Hippocampal formation (tissue), 2 donors: ENCODE measurements around the gene HNF1A.
"Not testable (repeated sequence)": the region's sequence is repeated elsewhere in the genome, so short reads cannot be mapped to it uniquely, and the experiment has no call there.

Source experiments
- DNase-seq, 2 donors: peaks; one replicate each; lab custom pipeline; 2025; lab: John Stamatoyannopoulos, UW

HNF1A gene, protein sequence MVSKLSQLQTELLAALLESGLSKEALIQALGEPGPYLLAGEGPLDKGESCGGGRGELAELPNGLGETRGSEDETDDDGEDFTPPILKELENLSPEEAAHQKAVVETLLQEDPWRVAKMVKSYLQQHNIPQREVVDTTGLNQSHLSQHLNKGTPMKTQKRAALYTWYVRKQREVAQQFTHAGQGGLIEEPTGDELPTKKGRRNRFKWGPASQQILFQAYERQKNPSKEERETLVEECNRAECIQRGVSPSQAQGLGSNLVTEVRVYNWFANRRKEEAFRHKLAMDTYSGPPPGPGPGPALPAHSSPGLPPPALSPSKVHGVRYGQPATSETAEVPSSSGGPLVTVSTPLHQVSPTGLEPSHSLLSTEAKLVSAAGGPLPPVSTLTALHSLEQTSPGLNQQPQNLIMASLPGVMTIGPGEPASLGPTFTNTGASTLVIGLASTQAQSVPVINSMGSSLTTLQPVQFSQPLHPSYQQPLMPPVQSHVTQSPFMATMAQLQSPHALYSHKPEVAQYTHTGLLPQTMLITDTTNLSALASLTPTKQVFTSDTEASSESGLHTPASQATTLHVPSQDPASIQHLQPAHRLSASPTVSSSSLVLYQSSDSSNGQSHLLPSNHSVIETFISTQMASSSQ

GRCh38 chr12:120978296-120979219 is at the start of gene HNF1A:
Gene HNF1A (plus strand): TSS chr12:120978543. CDS start chr12:120978769, 226 bp downstream.
- DNase-seq, result no peak

- no peak for DNase-seq
Observed at GRCh38 chr12:120928864-120929652, 49.3 kb upstream of the HNF1A start.

DNA sequence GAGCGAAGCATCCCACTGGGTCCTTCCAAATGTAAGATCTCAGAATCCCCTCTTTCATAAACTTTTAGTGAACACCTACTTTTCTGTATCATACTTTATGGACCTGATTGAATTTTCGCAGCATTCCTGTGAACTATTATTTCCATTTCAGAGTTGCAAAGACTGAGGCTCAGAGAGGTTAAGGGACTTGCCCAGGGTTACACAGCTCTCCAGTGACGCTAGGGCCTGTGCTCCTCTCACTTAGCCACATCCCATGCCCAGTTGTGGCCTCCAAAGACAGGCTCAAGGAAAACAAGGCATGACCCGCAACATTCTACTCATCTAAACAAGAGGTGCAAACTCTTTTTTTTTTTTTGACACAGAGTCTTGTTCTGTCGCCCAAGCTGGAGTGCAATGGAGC is 48.3 kb upstream of the HNF1A start:
- DNase-seq, result no peak

- DNase-seq, result no peak
Observed at GRCh38 chr12:120932058-120932457, 46.3 kb upstream of the HNF1A start.

DNA sequence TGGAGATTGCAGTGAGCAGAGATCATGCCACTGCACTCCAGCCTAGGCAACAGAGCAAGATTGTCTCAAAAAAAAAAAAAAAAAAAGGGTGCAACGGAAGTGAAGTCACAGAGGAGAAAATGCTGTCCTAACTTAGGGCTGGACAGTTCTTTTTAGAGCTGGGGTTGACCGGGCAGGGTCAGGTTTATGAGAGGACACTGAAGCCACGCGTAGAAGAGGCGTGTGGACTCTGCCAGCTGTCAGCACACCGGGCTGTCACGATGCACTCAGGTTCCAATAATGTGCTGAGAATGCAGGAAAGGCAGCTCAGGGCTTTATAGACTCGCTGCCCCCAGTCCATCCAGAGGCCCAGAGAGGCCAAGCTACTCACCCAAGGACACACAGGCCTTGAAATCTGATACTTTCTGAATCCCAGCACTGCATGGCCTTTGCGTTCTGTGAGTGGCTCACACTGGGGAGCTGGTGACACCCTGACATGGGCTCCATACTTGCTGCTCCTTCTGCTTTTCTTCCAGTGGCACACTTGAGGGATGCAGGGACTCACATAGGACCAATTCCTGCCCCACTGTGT is 45.3 kb upstream of the HNF1A start:
- no peak for DNase-seq

DNA sequence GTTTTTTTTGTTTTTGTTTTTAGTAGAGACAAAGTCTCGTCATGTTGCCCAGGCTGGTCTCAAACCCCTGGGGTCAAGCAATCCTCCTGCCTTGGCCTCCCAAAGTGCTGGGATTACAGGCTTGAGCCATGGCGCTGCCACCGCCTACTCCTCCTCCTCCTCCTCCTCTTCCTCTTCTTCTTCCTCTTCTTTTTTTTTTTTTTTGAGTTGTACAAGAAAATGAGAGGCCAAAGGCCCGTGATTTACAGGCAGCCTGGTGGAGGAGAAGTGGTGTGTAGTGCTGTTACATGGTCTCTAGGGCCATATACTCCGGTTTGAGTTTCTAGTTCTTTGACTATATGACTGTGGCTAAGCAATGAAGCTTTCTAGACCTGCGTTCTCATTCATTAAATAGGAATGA is 44.6 kb upstream of the HNF1A start:
- DNase-seq, result no peak

GRCh38 chr12:120936197-120936596 is 42.1 kb upstream of the HNF1A start:
- peak in 1 of 2 donors; percentile 14 for DNase-seq

GRCh38 chr12:120938496-120938895 is 39.8 kb upstream of the HNF1A start:
- DNase-seq, result no peak

- DNase-seq, result no peak
Observed at GRCh38 chr12:120939523-120939922, 38.8 kb upstream of the HNF1A start.

DNA sequence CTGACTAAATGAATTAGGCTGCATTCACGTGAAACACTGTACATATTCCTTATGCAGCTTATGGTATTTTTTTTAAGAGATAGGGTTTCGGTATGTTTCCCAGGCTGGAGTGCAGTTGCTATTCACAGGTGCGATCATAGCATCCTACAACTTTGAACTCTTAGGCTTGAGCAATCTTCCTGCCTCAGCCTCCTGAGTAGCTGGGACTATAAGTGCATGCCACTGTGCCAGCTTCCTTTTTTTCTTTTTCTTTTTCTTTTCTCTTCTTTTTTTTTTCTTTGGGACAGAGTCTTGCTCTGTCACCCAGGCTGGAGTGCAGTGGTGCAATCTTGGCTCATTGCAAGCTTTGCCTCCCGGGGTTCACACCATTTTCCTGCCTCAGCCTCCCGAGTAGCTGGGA is 38.3 kb upstream of the HNF1A start:
- no peak for DNase-seq

DNA sequence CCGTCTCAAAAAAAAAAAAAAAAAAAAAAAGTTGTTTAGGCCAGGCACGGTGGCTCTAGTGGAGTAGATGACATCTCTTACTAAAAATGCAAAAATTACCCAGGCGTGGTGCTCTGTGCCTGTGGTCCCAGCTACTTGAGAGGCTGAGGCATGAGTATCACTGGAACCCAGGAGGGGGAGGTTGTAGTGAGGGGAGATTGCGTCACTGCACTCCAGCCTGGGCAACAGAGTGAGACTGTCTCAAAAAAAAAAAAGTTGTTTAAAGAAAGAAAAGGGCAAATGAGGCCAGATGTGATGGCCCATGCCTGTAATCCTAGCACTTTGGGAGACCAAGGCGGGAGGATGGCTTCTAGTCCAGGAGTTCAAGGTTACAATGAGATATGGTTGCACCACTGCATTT is 37.5 kb upstream of the HNF1A start:
- DNase-seq, result no peak

- DNase-seq, result no peak
Observed at GRCh38 chr12:120941412-120941811, 36.9 kb upstream of the HNF1A start.

DNA sequence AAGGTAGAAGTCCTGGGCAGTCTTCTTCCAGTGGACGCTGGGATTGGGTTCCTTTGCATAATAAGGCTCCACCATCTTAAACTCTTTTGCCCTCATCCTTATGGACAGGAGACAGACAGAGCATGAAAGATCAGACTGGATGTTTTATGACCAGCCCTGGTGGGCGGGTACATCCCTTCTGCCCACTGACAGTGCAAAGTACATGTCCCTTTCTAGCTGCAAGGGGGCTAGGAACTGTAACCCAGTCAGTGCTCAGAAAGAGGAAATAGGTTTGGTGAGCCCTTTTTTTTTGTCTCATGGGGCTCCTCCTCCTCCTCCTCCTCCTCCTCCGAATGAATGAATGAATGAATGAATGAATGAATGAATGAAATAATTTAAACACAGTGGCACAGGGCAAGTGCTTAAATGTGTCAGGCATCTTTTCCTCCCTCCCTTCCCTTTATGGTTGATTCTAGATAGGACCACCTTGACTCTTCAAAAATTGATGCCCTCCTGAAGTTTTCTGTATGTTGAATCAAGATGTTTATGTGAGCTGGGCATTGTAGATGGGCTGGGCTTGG is 36.4 kb upstream of the HNF1A start:
- DNase-seq, result no peak

- no peak for DNase-seq
Observed at GRCh38 chr12:120943482-120943881, 34.9 kb upstream of the HNF1A start.

- peak in 1 of 2 donors; percentile 8 for DNase-seq
Observed at GRCh38 chr12:120944645-120945217, 33.6 kb upstream of the HNF1A start.

- not testable (repeated sequence) for DNase-seq
Observed at GRCh38 chr12:120945516-120945915, 32.8 kb upstream of the HNF1A start.

DNA sequence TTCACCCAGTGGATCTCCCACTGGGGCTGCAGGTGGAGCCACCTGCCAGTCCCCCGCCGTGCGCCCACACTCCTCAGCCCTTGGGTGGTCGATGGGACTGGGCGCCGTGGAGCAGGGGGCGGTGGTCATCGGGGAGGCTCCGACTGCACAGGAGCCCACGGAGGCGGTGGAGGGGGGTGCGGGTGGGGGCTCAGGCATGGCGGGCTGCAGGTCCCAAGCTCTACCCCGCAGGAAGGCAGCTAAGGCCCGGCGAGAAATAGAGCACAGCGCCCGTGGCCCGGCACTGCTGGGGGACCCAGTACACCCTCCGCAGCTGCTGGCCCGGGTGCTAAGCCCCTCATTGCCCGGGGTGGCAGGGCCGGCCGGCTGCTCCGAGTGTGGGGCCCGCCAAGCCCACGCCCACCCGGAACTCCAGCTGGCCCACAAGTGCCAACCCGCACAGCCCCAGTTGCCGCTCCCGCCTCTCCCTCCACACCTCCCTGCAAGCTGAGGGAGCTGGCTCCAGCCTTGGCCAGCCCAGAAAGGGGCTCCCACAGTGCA is 28.0 kb upstream of the HNF1A start:
- not testable (repeated sequence) for DNase-seq

- no peak for DNase-seq
Observed at GRCh38 chr12:120950807-120951206, 27.5 kb upstream of the HNF1A start.

- no peak for DNase-seq
Observed at GRCh38 chr12:120955232-120955631, 23.1 kb upstream of the HNF1A start.
